HG03558 (cell line): Measurements from ENCODE around the gene RETREG1.
"Not testable (repeated sequence)": the region's sequence is repeated elsewhere in the genome, so short reads cannot be mapped to it uniquely, and the experiment has no call there.

Source experiments
- ATAC-seq: cut with Tn5 transposase; IDR thresholded peaks from one replicate; pipeline ENCODE4 v1.9.1; 2021; ENCODE audit warnings: moderate number of reproducible peaks; ENCODE audit not compliant: unreplicated experiment; ENCODE audit errors: extremely low read depth

RETREG1 gene

DNA sequence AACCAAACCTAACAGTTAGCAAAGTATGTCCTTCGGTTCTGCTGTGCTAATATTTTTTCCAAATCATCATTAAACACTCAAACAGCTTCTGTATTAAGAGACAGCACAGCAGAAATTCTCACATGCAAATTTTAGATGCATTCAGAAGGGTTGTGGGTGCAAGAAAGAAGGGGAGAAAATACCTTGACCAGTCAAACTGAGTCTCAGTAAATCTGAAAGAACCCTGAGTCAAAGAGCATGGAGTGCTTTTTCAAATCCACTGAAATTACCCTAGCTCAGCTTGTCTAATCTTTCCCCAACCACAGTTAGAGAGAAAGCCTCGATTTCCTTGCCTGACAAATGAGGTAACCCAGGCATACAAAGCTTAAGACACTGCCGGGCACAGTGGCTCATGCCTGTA, 55.1 kb downstream of the RETREG1 start:
- no peak for ATAC-seq

DNA sequence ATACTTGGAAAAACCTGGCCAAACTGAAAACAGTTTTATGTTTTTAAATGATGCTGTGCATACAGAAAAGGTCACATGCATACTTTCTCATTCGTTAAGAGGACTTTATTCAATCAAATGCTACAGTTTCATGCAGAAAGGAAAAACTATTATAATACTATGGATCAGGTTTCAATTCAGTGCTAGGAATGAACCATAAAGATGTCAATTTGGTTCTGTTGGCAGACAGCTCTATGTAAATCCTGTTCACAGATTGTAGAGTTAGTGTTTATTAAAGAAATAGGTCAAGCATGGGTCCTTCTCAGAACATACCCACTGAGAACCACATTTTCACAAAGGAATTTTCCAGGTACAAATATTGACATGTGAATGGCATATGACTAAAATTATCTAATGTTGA, 57.1 kb downstream of the RETREG1 start:
- no peak for ATAC-seq

DNA sequence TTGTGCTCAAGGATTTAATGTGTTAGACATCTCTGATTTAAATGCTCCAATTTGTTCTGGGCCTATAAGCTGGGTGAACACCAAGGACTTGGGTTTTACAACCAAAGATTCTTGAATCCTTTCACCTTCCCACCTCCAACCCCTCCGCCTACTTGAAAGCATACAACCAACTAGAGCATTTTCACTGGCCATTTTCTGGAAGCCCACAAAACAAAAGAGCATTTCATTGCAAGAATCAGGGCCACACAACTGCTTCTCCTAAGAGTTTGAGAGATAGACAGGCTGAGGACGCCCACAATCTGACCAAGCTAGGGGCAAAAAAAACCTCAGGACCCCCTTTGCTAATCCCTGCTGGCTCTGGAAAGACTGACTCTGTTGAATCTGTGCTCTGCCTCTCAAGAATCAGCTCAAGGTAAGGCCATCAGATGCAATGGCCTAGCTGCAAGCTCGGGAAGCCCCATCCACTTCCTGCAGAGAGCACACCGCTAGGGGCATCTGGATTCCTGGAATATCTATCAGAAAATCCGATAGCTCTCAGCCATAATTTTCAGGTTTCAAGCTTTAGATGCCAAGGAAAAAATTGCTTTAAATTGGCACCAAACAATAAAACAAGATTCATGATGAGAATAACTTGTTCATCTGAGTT, 57.7 kb downstream of the RETREG1 start:
- no peak for ATAC-seq

DNA sequence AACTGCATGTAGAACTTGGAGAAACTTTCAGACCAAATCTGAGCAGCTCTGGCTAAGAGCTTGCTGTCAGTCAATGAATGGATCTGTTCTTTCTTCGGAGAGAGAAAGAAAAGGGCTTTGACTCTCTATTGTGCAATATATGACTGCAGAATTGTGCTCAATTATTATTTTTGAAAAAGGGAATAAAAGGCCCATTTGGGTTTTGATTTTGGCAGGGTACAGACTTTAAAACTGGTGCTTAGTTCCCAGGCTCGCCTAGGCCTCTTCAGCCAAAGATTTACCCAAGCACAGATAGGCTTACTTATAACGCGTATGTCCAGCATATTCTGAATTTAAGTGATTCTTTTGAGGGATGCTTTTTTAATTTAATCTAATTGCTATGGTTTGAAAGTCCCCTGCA, 59.3 kb downstream of the RETREG1 start:
- no peak for ATAC-seq

DNA sequence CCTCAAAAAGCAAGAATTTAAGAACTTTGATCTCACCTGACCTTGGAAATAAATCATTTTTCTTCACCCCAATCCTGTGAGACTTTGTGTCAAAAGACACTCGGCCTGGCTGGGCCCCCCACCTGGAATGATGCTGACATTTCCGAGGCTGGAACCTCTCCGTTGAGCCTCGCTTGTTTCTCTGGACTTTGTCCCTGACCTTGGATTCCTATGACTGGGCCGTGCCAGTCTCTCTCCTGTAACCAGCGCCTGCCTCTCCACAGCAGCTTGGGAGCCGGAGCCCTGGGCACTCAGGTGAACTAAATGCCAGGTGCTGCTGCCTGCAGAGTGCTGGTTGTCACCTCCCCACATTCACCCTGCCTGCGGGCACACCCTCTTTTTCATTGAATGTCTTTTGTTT, 62.7 kb downstream of the RETREG1 start:
- ATAC-seq = no peak

DNA sequence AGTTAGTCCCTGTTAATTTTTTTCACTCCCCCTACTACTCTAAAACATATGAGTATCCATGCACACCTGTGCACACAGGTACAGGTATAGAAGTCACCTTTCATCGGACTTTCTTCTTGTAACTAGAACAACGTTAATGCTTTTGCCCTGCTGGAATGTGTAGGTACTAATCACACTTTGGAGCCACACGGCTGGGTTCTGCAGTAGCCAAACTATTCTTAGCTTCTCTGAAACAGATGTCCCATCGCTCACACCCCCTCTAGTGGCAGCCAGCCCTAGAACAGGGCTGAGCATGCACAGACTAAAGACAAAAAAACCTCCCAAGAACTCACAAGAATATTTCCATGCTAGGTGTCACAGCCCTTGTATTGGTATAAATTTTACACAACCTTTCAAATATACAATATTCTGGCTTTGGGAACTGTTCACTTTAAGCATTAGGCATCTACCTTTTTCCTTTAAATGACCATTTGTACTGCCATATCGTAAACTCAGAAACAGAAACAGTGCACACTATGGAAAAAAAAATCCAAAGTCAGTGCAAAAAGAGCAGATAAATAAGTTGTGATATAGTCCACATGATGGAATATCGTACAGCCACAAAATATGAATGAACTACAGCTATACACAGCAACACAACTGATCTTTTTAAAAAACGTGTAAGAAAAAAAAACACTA, 64.0 kb downstream of the RETREG1 start:
- peak; percentile 74 for ATAC-seq

DNA sequence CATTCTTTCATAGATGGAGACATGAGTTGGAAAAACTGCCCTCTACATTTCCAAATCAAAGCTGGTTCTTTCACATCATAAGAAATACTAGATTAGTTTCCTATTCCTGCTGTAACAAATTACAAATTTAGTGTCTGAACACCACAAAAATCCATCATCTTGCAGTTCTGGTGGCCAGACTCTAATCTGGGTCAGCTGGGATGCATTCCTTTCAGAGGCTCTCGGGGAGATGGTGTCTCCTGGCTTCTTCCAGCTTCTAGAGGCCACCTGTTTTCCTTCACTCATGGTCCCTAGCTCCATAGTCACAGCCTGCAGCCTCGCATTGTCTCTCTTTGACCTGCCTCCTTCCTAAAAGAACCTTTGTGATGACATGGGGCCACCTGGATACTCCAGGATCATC, 65.2 kb downstream of the RETREG1 start:
- no peak for ATAC-seq

DNA sequence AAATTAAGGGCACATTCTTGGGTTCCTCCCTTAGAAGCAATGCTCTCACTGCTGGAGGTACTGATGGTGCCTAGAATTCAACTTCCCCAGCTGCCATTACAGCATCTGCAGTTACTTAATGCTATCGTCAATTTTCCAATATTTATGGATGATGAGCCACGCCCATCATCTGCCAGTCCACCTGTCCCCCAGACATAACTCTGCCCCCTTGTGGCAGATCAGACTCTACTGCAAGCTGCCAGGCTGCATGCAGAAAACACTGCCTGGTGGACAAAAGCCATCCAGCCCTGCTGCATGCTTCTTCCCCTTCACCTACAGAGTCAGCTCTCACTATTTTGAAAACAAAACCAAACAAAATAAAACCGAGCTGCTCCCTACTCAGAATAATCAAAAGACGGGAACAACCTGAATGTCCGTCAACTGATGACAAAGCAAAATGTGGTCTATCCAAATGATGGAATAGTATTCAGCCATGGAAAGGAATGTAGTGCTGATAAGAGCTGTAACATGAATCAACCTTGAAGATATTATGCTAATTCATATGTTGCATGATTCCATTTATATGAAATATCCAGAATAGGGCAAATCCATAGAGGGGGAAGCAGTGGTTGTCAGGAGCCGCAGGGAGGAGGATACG, 66.4 kb downstream of the RETREG1 start:
- peak; percentile 75 for ATAC-seq

DNA sequence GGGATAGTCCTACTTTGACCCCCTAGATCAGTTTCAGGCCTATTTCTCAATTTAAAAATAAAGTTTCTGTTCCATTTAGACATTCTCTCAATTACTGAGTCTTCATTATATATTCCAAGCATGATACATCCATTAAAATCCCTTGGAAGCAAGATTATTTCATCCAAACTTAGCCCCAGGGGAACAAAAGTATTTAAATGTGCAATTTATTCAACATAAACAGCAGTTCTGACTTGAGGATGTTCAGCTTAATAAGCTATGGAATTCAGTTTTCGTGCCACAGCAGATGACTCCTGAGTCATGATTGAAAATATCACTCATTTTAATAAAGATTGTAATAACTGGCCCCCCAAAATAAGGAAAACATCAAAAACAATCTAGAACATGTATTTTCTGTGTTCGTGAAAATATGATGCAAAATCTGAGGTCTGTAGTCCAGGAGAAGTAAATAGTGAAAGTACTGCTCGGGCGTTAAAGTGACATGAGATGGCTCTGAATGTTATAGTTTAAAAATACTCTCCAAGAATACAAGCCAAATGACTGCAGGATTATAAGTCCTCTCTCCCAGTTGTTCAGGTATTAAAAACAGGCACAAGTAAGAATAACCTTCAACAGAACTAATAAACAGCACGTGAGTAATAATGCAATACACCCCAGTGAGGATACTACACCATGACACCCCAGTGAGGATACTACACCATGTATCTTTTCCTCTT, 67.1 kb downstream of the RETREG1 start:
- ATAC-seq = no peak

DNA sequence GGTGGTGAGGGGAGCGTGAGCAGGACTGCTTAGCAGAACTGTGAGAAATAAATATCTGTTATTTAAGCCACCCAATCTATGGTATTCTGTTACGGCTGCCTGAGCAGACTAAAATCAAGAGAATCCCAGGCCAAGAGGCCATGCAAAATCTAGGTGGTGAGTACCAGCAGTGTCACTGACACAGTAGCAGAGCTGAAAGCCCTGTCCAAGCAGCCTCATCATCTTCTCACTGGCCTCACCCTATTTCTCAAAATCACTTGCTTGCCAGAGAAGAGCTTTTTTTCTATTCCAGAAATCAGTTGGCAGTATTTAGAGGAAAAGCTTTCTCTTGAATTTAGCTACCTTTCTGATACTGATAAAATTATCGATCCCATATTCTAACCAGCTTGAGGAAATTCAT, 68.0 kb downstream of the RETREG1 start:
- ATAC-seq = no peak

DNA sequence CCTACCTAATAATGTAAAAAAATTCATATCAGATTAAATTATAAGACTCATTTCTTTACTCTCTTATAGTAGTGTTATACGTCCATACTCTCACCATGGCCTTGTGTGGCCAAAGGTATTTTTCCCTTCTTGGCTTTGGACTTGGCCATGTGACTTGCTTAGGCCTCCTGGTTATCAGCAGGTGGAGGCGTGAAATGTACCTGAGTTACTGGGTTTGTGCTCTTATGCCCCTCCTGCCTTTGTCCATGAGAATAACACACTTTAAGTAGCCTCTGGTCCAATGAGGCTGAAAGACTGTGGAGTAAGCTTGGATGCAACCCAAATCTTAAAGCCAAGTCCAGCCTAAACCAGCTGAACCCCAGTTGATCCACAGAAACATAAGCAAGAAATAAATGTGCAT, 68.7 kb downstream of the RETREG1 start:
- no peak for ATAC-seq

DNA sequence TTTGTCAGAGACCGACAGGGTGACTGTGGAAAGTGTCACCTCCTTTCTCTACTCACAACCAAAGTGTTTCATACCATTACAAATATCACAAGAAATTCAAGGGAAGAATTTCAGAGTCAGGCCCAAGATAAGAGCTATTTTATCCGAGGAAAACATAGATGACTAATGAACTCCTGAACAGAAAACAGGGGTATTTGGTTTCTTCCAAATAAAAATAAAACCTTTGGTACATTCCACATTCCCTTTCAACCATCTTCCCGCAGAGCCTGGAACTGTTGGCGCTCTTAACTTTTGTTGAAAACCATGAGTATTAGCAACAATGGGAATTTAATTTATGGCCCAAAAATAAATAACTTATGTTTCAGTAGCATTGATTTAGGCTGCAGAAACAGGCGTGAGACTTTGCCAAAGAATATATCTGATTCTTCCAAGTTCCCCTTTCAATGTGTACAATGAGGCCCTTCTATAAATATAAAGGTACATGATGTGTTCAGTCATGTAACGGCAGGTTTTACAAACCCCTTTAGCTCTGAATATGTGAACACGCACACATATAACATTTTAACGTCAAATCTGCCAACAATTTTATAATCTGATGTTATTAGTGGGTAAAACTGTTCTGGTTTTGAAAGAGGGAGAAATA, 69.5 kb downstream of the RETREG1 start:
- no peak for ATAC-seq

DNA sequence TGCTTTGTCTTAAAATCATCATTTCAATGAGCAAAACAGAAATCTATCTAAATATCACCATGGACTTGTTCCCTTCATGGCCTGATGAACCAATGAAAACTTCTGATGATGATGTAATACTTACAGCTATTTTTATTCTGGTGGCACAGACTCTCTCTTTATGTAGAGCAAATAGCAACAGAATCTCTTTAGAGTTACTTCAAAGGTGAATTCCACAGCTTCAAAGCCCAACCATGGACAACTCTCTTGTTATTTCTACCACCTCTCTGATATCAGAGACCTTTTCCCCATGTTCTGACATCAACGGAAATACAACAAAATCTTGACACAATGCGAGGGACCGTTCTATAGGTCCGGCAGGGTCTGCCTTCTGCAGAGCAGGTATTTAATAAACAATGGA, 70.1 kb downstream of the RETREG1 start:
- no peak for ATAC-seq

DNA sequence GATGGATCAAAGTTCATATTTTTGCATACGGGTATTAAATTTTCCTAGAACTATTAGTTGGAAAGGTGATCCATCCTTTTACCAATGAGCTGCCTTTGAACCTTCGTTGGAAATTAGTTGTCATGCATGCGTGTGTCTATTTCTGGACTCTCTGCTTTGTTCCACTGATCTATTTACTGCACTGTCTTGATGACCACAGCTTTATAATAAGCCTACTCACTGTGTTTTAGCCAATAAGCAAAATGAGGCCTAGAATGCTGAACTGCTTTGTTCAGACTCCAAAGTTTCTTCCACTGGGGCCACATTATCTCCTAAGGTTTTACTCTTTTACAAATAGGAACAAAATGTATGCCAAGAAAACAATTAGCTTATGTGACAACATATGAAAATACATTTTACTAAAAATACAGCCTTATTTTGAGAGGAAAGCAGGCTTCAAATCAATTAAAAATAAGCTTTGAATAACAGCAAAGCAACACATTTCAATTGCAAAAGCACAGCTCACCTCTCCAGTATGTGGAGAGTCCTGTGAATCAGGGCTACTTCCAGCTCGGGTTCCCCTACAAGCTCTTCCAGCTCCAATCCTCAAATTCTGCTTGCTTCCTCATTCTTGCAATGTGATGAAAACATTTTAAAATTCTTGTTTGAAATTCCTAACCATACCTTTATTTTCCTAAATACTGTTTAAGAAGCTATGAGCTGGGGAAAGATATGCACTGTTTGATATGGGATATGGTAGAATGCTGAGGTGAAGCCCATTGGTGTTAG, 72.0 kb downstream of the RETREG1 start:
- ATAC-seq = no peak

DNA sequence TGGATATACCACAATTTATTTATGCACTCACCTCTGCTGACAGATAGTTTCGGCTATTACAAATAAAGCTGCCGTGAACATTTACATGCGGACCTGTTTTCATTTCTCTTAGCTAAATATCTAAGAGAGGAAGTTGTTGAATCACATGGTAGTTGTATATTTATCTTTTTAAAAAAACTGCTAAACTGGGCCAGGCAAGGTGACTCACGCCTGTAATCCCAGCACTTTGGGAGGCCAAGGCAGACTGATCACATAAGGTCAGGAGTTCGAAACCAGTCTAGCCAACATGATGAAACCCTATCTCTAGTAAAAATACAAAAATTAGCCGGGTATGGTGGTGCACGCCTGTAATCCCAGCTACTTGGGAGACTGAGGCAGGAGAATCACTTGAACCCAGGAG, 73.6 kb downstream of the RETREG1 start:
- ATAC-seq = not testable (repeated sequence)

DNA sequence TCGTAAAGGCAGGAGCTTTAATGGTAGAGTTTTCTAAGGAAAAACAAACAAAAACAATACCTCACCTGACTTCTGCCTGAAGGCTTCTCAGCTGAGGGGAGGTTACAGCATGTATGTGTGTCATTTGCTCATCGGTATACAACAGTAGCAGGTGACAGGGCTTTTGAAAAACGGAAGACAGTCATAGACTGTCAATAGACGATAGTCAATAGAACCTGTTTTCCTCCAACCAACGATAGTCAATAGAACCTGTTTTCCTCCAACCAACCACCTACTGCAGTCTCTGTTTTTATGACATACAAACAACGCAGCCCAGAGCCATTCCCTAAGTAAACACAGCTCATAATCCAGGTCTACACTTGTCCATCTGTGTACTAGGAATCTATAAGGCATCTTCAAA, 74.6 kb downstream of the RETREG1 start:
- no peak for ATAC-seq

DNA sequence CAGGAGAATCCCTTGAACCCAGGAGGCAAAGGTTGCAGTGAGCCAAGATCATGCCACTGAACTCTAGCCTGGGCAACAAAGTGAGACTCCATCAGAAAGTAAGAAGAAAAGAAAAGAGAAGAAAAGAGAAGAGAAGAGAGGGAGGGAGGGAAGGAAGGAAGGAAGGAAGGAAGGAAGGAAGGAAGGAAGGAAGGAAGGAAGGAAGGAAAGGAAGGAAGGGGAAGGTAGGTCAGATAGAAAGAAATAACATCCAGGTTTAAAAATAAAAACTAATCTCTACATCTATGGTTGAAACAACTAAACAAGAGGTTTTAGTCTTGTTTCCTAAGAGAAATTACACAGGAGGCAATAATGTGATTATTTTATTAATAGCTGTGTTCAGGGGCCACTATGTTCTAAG, 75.2 kb downstream of the RETREG1 start:
- not testable (repeated sequence) for ATAC-seq

DNA sequence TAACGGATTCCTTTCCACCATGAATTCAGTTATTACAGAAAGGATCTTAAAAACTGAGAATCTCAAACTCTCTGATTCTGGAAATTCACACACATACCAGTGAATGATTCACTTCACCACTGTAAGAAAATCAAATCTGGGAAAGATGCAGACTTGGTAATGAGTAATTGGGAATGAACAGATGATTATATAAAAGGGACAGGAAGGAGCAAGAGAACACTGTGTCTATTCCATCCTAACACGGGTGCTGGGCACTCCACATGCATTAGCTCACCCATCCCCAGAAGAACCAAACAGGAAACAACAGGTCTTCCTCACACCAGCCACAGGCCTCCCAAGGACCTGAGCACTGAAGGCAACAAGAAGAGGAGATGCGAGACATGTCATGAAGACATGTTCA, 76.4 kb downstream of the RETREG1 start:
- ATAC-seq = no peak

DNA sequence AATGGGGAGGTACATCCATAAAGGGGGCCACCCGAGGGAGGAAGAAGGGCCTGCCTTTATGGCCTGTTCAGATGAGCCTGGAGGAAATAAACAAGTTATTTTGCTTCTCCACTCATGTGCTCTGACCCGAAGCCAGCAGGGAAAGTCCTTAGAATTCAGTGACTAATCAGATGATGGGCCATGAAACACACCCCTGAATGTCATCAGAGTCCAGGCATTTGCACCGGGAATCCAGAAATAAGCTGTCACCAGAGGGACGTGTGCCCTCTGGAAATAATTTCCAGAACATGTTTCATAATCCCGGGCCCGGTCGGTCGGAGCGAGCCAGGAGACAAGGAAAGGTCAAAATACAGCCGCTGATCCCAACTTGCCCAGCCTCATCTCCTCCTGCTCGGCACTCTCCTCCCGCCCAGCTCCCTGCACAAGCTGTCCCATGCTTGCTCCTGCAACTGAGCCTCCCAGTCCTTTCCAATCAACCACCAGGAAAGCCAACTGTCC, 77.6 kb downstream of the RETREG1 start:
- no peak for ATAC-seq

DNA sequence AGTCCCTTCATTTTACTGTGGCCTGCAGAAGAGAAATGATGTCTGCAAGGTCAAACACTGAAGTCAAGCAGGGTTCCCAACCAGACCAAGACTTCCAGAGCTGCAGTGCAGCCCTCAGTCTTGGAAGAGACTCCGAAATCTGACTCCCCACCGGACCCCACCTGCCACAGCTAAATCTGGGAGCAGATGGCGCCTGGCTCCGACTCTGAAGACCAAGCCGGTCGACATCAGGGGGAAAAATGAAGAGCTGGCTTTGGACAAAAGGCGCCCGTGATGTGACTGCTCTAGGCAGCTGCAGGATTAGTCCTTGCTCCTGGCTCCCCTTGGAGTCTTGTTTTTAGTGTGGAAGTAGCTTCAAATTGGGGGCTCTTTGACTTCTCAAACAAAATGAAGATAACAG, 78.8 kb downstream of the RETREG1 start:
- no peak for ATAC-seq
